DND-41 (cell line): ENCODE results near the gene POLG2.
A peak's percentile ranks its signal among the peaks of the same experiment; 100 is the strongest.
"Not testable (repeated sequence)": the region's sequence is repeated elsewhere in the genome, so short reads cannot be mapped to it uniquely, and the experiment has no call there.

Experiments used
- ATAC-seq: fragments of 200-7000 bp; cut with Tn5 transposase; 3 replicates; pipeline ENCODE4 v1.9.1; 2021; ENCODE audit warnings: low read depth; ENCODE audit not compliant: insufficient read depth
- DNase-seq: peaks from one replicate; pipeline ENCODE4 v3.0.0-alpha.2; 2020
- H2AFZ ChIP-seq: 2 replicates; pipeline ENCODE4 v1.6.0; 2012; ENCODE audit warnings: low read depth, low read length
- H3K27ac ChIP-seq: 2 replicates; pipeline ENCODE4 v1.5.1; 2012; ENCODE audit warnings: low read length, inconsistent platforms
- H3K27me3 ChIP-seq: fragments of 200-600 bp; sonication (generic); 2 replicates; pipeline ENCODE4 v1.6.0; 2012; ENCODE audit warnings: low read length, mild to moderate bottlenecking, inconsistent platforms; ENCODE audit not compliant: insufficient read depth, poor library complexity
- H3K36me3 ChIP-seq: 2 replicates; pipeline ENCODE4 v1.5.1; 2012; ENCODE audit warnings: low read length, inconsistent platforms; ENCODE audit not compliant: insufficient read depth
- H3K4me1 ChIP-seq: 2 replicates; pipeline ENCODE4 v1.5.1; 2012; ENCODE audit warnings: mild to moderate bottlenecking, low read length; ENCODE audit not compliant: insufficient read depth
- H3K4me2 ChIP-seq: 2 replicates; pipeline ENCODE4 v1.6.0; 2012; ENCODE audit warnings: mild to moderate bottlenecking, moderate library complexity, low read length, inconsistent platforms; ENCODE audit not compliant: insufficient read depth
- H3K4me3 ChIP-seq, 2 experiments: fragments of 200-600 bp in 1 of 2; shearing (Covaris generic) in 1 of 2; 2 replicates each; pipeline ENCODE4 v1.5.1; 2012 to 2016; ENCODE audit warnings: inconsistent platforms in 2 of 2, low read length in 2 of 2, mild to moderate bottlenecking in 2 of 2, low read depth in 1 of 2, moderate library complexity in 1 of 2
- H3K79me2 ChIP-seq: 2 replicates; pipeline ENCODE4 v1.6.0; 2012; ENCODE audit warnings: low read length, inconsistent platforms; ENCODE audit not compliant: insufficient read depth
- H3K9ac ChIP-seq: 2 replicates; pipeline ENCODE4 v1.6.0; 2012; ENCODE audit warnings: low read depth, mild to moderate bottlenecking, inconsistent platforms, low read length, moderate library complexity
- H3K9me3 ChIP-seq: 2 replicates; pipeline ENCODE4 v1.5.1; 2012; ENCODE audit warnings: low read length, moderate library complexity, mild to moderate bottlenecking, inconsistent platforms; ENCODE audit not compliant: insufficient read depth, severe bottlenecking
- H4K20me1 ChIP-seq: 2 replicates; pipeline ENCODE4 v1.6.0; 2012; ENCODE audit warnings: low read length; ENCODE audit not compliant: insufficient read depth
- EZH2 ChIP-seq: IDR thresholded peaks from 3 replicates; pipeline ENCODE4 v1.6.1; 2012; ENCODE audit warnings: borderline replicate concordance, low read depth, mild to moderate bottlenecking, moderate library complexity, low read length, inconsistent platforms; ENCODE audit not compliant: severe bottlenecking
- TF ChIP-seq, protein P1 (sequence below): IDR thresholded peaks from 2 replicates; pipeline ENCODE4 v1.5.1; 2012; ENCODE audit warnings: borderline replicate concordance, low read length, moderate library complexity, mild to moderate bottlenecking; ENCODE audit not compliant: poor library complexity, severe bottlenecking; ENCODE audit errors: extremely low read depth

The POLG2 gene

DNA sequence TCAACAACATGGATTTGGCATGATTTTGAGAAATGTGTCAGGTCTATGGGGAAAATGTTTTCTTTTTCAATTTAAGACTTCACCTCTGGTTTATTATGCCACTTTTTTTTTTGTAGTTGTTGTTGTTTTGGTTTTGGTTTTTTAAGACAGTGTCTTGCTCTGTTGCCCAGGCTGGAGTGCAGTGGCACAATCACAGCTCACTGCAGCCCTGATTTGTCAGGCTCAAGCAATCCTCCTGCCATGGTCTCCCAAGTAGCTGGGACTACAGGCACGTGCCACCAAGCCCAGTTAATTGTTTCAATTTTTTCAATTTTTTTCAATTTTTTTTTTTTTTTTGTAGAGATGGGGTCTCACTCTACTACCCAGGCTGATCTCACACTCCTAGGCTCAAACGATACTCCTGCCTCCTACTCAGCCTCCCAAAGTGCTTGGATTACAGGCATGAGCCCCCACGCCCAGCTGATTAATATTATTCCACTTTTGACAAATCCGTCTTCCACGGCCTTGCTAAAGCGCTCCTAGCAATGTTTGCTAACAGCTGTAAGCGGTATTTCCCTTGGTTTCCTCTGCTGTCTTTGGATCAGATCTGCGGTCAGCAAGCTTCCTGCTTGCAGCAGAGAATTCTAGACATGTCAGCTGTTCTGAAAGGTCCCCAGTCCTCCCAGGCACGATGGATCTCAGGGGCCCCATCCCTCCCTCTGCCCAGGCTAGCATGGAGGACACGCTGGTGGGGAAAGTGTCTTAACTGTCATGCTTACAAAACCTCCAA, 54.9 kb downstream of the POLG2 start:
- peaks cover 23% of the 10 kb centered on the region for H3K9me3 ChIP-seq
- DNase-seq: peak; percentile 76
- H3K4me1 ChIP-seq: peaks cover 24% of the 10 kb centered on the region
- H3K4me2 ChIP-seq: peak overlapping the region; percentile 44
- H3K36me3 ChIP-seq: no peaks in the 10 kb centered on the region
- H3K4me3 ChIP-seq: 0 out of 4 replicates have a peak overlapping the region, but pooled peaks of 1 of the 2 experiments have one; percentile 4
- peak; percentile 97 for ATAC-seq
- 0 out of 2 replicates have a peak overlapping the region, but pooled peaks have one; percentile 22 for H3K9ac ChIP-seq
- H2AFZ ChIP-seq: no peak overlapping the region
- peak overlapping the region; percentile 63 for H3K27ac ChIP-seq
- TF ChIP-seq EZH2: no peak
- H4K20me1 ChIP-seq: no peaks in the 10 kb centered on the region
- H3K27me3 ChIP-seq: no peaks in the 10 kb centered on the region
- H3K79me2 ChIP-seq: no peaks in the 10 kb centered on the region

DNA sequence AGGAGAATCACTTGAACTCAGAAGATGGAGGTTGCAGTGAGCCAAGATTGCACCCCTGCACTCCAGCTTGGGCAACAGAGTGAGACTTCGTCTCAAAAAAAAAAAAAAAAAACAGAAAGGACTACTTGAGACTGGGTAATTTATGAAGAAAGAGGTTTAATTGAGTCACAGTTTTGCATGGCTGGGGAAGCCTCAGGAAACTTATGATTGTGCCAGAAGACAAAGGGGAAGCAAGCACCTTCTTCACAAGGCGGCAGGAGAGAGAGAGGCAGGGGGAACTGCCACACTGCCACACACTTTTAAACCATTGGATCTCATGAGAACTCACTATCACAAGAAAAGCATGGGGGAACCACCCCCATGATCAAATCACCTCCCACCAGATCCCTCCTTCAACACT, 56.9 kb downstream of the POLG2 start:
- peaks cover 24% of the 10 kb centered on the region for H3K4me1 ChIP-seq
- no peaks in the 10 kb centered on the region for H3K36me3 ChIP-seq
- no peak overlapping the region for H2AFZ ChIP-seq
- DNase-seq (no peak), ATAC-seq (no peak)
- H3K9ac ChIP-seq: no peak overlapping the region
- no peaks in the 10 kb centered on the region for H3K27me3 ChIP-seq
- TF ChIP-seq, protein P1, sequence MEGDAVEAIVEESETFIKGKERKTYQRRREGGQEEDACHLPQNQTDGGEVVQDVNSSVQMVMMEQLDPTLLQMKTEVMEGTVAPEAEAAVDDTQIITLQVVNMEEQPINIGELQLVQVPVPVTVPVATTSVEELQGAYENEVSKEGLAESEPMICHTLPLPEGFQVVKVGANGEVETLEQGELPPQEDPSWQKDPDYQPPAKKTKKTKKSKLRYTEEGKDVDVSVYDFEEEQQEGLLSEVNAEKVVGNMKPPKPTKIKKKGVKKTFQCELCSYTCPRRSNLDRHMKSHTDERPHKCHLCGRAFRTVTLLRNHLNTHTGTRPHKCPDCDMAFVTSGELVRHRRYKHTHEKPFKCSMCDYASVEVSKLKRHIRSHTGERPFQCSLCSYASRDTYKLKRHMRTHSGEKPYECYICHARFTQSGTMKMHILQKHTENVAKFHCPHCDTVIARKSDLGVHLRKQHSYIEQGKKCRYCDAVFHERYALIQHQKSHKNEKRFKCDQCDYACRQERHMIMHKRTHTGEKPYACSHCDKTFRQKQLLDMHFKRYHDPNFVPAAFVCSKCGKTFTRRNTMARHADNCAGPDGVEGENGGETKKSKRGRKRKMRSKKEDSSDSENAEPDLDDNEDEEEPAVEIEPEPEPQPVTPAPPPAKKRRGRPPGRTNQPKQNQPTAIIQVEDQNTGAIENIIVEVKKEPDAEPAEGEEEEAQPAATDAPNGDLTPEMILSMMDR: no peak
- TF ChIP-seq EZH2: no peak
- H4K20me1 ChIP-seq: no peaks in the 10 kb centered on the region
- H3K79me2 ChIP-seq: no peaks in the 10 kb centered on the region
- no peak overlapping the region for H3K4me2 ChIP-seq
- H3K4me3 ChIP-seq: no peak overlapping the region
- H3K9me3 ChIP-seq: peaks cover 29% of the 10 kb centered on the region
- no peak overlapping the region for H3K27ac ChIP-seq

DNA sequence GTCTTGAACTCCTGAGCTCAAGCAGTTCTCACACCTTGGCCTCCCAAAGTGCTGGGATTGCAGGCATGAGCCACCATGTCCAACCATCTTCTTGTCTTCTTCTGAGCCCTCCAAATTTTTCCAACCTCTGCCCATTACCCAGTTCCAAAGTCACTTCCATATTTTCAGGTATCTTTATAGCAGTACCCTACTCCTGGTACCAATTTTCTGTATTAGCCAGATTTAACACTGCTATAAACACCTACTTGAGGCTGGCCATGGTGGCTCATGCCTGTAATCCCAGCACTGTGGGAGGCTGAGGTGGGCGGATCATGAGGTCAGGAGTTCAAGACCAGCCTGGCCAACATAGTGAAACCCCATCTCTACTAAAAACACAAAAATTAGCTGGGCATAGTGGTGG, 57.3 kb downstream of the POLG2 start:
- H3K27ac ChIP-seq, H3K4me2 ChIP-seq, H3K27me3 ChIP-seq, H4K20me1 ChIP-seq, H3K36me3 ChIP-seq, H3K4me3 ChIP-seq, H3K9ac ChIP-seq, DNase-seq, ATAC-seq, H3K79me2 ChIP-seq, H2AFZ ChIP-seq: not testable (repeated sequence)
- peaks cover 33% of the 10 kb centered on the region for H3K9me3 ChIP-seq
- peaks cover 24% of the 10 kb centered on the region for H3K4me1 ChIP-seq

DNA sequence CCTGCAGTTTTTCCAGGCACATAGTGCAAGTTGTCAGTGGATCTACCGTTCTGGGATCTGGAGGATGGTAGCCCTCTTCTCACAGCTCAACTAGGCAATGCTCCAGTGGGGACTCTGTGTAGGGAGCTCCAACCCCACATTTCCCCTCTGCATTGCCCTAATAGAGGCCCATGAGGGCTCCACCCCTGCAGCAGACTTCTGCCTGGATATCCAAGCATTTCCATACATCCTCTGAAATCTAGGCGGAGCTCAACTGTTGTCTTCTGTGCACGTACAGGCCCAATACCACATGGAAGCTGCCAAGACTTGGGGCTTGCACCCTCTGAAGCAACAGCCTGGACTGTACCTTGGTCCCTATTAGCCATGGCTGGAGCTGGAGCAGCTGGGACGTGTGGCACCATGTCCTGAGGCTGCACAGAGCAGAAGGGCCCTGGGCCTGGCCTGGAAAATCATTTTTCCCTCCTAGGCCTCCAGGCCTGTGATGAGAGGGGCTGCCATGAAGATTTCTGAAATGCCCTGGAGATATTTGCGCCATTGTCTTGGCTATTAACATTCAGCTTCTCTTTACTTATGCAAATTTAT, 58.8 kb downstream of the POLG2 start:
- H3K4me1 ChIP-seq: peaks cover 21% of the 10 kb centered on the region

More for the DNA sequence above, 58.8 kb downstream of the POLG2 start:
- no peaks in the 10 kb centered on the region for H3K79me2 ChIP-seq
- ATAC-seq (no peak), DNase-seq (no peak)
- H3K27ac ChIP-seq: no peak overlapping the region
- H3K36me3 ChIP-seq: no peaks in the 10 kb centered on the region
- H3K4me2 ChIP-seq: no peak overlapping the region
- no peaks in the 10 kb centered on the region for H4K20me1 ChIP-seq
- H3K9me3 ChIP-seq: peaks cover 33% of the 10 kb centered on the region
- TF ChIP-seq EZH2: no peak
- TF ChIP-seq, protein P1: no peak
- no peak overlapping the region for H2AFZ ChIP-seq
- no peaks in the 10 kb centered on the region for H3K27me3 ChIP-seq
- peak overlapping the region in 1 of 2 experiments; percentile 22; a peak in 1 of 4 replicates for H3K4me3 ChIP-seq
- H3K9ac ChIP-seq: no peak overlapping the region
